SK-N-SH treated with all-trans-retinoic acid at 6 μM for 48 hours (cell line): ENCODE data around the gene RTBDN.
A peak's percentile ranks its signal among the peaks of the same experiment; 100 is the strongest.

Source experiments
- CSDC2 ChIP-seq: fragments of 250-450 bp; sonication (Bioruptor Pico); IDR thresholded peaks from 2 replicates; pipeline ENCODE4 v1.5.0; 2020; ENCODE audit warnings: mild to moderate bottlenecking, moderate library complexity
- PATZ1 ChIP-seq: fragments of 250-450 bp; sonication (Bioruptor Pico); IDR thresholded peaks from 2 replicates; pipeline ENCODE4 v1.8.0; 2020; ENCODE audit warnings: mild to moderate bottlenecking, moderate library complexity, borderline replicate concordance
- ZFP30 ChIP-seq: fragments of 450-650 bp; formaldehyde crosslinking; IDR thresholded peaks from 2 replicates; pipeline ENCODE4 v1.5.0; 2022; ENCODE audit warnings: mild to moderate bottlenecking, moderate library complexity
- ZNF565 ChIP-seq: fragments of 450-650 bp; formaldehyde crosslinking; conservative IDR thresholded peaks from 2 replicates; pipeline ENCODE4 v1.5.0; 2020; ENCODE audit warnings: low read depth, mild to moderate bottlenecking, moderate library complexity
- ZNF70 ChIP-seq: fragments of 450-650 bp; formaldehyde crosslinking; IDR thresholded peaks from 2 replicates; pipeline ENCODE4 v1.5.0; 2020; ENCODE audit warnings: mild to moderate bottlenecking, moderate library complexity
- ZNF8 ChIP-seq: fragments of 450-650 bp; formaldehyde crosslinking; IDR thresholded peaks from 2 replicates; pipeline ENCODE4 v1.5.0; 2020; ENCODE audit warnings: mild to moderate bottlenecking, moderate library complexity

- TF ChIP-seq CSDC2 (CRISPR knock-in tag): no peak
- TF ChIP-seq ZNF8 (CRISPR knock-in tag): peak; percentile 41; the same call in 1 of the 2 replicates
- TF ChIP-seq ZNF70: no peak
- TF ChIP-seq PATZ1: no peak
- no peak for TF ChIP-seq ZFP30 (CRISPR knock-in tag)
- no peak for TF ChIP-seq ZNF565 (CRISPR knock-in tag)
These were observed 55.0 kb downstream of the RTBDN start for GRCh38 chr19:12779162-12779993.
